GM18867 (cell line): Measurements from ENCODE around the gene IQCE.
"Not testable (repeated sequence)": the region's sequence is repeated elsewhere in the genome, so short reads cannot be mapped to it uniquely, and the experiment has no call there.

Experiments
- ATAC-seq: cut with Tn5 transposase; IDR thresholded peaks from one replicate; pipeline ENCODE4 v1.9.1; 2021; ENCODE audit warnings: mild to moderate bottlenecking, moderate library complexity; ENCODE audit not compliant: unreplicated experiment

Gene IQCE

DNA sequence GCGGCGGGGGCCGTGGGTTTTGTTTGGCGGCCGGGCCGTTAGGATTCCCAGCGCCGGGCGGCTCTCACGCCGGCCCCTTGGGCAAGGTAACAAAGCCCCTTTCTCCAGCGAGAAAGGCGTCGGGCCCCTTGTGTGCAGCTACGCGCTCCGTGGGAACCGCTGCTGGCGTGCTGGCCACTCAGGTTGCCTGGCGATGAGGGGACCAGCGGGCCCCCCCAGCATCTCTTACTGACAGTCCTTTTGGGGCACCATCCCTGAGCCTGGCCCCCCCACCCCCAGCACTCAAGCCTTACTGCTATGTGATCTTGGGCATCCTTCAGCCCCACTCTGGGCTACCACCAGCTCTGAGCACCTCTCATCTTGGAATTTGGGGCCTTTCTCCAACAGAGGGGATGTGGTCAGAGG, 37.4 kb upstream of the IQCE start:
- ATAC-seq, result no peak

DNA sequence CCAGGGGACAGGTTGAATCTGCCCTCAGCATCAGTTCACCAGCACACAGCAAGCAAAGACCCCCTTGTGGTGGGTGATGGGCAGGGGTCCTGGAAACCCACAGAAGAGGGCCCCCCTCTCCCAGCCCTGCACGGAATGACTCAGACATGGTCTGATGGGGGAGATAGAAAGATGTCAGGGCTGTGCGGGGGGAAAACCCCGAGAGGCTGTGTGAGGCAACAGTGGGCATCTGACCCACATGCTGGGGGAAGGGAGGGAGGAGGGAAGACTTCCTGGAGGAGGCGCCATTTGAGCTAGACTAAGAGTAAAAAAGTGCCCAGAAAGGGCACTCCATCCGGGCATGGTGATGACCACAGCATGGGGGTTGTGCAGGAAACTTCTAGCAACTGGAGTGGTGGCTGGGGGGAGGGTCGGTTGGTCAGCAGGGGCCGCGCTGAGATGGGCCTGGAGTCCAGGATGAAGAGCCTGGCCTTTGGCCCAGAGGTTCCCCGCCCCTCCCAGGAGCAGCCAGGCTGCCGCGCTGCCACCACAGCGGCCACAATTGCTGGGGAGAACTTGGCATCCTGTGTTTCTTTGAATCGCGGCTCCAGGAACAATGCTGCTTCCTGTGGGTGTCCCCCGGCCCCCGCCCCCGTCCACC, 36.7 kb upstream of the IQCE start:
- ATAC-seq, result no peak

DNA sequence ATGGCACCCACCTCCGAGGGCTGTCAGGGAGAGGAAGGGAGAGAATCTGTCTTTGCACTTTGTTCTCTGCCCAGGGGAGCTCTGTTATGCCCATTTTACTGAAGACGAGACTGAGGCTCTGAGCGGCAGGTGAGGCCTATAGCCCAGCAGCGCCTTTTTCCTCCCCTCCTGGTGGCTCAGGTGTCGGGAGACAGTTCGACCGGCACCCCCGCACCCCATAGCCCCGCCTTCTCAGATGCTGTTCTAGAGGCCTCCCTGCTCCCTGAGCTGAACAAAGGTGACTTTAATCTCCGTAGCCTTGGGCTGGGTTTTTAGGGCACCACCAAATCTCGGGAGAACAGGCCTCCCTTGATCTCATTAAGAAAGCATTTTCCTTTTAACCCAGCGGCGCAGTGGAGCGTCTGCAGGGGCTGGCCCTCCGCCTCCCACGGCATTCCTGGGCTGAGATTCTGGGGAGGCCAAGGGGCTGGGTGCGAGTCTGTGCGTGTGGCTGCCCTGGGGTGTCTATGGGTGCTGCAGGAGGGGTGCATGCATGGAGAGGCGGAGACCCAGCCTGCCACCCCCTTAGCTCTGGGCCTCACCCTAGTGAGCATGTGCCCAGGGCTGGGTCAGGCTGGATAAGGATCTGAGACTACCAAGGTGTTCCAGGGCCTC, 35.9 kb upstream of the IQCE start:
- ATAC-seq, result no peak

- ATAC-seq, result no peak
Measured at GRCh38 chr7:2523461-2523936, 35.3 kb upstream of the IQCE start.

GRCh38 chr7:2523941-2524807, 34.6 kb upstream of the IQCE start:
- ATAC-seq, result no peak

DNA sequence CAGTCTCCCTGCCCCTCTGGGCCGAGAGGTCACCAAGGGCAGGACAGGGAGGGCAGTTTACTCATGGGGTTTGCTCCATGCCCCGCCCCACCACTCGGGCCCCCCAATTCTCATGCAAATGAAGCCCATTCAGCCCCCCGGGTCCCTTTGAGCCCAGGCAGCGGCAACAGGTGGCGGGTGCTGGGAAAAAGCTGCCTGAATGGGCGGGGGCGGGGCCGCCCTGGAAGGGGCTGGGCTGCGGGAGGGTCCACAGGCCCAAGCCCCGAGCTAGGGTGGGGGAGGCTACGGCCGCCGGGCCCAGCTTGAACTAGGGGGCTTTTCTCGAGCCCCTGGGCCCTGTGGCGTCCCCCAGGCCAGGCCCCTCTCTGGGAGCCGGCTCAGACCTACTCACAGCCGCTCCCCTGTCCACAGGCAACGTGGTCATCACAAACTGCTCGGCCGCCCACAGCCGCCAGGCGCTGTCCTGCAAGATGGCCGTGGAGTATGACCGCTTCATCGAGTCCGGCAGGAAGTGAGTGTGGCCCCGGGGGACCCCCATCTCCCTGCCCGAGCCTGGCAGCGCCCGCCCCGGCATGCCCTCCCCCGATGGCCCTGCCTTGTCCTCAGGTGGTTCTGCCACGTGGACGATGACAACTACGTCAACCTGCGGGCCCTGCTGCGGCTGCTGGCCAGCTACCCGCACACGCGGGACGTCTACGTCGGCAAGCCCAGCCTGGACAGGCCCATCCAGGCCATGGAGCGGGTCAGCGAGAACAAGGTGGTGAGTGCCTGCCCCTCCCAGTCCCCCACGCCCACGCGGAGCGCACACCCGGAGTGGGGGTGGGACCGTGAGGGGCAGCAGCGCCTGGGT, 33.7 kb upstream of the IQCE start:
- no peak for ATAC-seq

DNA sequence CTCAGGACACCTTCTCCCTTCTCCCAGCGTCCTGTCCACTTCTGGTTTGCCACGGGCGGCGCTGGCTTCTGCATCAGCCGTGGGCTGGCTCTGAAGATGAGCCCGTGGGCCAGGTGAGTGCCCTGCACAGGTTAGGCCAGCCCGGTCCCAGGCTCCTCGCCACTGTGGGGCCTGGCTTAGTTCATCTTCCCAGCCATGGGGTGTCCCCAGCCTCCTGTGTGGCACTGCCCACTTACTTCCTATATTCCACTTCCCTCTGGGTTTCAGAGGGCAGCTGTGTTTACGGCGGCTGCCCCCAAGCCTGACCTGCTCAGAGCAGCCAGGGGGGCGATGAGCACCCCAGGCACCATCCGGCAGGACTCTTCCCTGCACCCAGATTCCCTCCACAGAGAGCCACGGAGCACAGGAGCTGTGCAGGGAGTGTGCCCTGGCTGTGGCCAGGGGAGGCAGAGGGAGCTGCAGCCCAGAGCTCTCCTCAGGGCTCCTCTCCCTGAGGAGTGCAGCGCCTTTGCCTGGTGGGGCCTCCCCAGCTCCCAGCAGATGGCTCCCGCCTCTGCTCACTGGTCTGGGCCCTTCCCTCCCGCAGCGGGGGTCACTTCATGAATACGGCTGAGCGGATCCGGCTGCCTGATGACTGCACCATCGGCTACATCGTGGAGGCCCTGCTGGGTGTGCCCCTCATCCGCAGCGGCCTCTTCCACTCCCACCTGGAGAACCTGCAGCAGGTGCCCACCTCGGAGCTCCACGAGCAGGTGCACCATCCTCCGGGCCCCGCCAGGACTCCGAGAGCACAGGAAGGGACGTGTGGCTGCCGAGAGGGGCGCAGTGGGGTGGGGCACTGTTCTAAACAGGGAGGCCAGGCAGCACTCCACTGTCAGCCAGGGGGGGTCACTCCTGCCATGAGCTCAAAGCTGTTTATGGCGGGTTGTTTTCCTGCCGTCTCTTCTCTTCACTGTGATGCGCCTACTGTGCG, 32.8 kb upstream of the IQCE start:
- ATAC-seq, result no peak

DNA sequence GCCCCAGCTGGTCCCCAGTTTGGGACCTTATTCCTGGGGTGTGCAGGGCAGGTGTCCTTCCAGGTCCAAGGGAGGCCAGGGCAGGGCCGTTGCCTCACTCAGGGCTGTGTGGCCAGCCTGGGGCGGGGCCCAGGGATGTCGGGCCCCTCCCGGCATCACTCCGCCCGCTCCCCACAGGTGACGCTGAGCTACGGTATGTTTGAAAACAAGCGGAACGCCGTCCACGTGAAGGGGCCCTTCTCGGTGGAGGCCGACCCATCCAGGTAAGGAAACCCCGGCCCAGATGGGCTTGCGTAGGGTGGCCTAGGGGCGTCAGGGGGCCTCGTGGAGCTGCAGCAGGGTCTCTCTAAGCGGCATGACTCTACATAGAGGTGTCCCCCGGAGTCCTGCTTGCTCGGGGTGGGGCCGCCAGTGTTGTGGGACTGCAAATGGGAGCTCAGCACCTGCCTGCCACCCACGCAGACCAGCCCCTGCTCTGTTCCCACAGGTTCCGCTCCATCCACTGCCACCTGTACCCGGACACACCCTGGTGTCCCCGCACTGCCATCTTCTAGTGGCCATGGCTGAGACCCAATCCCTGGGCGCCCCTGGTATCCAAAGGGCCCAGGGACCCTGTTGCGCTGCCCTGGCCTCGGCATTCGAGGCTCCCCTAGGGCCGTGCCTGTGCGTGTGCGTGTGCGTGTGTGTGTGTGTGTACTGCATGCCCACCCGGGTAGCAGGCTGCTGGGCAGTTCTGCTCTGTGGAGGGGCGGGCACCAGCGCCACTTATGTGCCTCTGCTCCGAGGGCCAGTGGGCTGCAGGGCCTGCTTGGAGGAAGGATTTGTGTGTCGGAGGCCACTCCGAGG, 31.9 kb upstream of the IQCE start:
- ATAC-seq, result no peak

DNA sequence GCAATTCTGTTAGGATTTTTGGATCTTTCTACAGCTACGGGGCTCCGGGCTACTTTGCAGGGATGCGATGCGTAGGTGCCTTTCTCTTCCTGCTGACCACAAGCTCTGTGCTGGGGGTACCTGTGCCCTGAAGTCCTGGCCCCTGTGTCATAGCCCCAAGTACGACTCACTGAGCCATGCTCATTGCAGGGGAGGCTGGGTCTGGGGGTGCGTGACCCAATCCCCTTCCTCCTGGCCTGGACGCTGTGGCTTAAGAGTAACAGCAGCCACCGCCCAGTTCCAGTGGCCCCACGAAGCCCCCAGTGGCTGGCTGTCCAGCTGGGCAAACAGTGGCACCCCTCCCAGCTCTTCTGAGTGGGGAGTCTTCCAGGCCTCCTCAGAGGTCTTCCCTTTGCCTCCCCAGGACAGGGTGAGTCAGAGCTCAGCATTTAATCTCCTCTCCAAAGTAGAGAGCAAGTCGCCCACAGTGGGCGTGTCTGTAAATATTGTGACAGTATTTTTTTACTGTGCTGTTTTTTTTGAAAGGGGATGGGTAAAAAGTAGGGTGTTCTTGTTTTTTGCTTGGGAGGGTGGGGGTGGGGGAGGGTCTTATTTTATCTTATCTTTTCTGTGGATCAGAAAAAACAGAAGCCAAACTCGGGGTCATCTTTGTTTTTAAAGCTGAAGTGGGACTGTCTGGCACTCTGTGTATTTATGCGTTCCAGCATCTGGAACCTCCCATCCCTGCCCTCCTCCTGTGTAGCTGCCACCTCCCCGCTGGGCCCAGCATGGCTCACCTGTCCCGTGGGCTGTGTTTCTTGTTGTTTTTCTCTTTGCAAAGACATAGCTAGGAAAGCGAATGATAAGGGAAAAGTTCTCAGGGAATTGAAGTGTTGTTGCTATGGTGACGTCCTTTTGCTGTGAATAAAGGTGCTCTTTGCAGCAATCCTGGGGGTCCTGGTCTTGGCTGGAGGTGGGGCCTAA, 31.0 kb upstream of the IQCE start:
- ATAC-seq, result no peak

DNA sequence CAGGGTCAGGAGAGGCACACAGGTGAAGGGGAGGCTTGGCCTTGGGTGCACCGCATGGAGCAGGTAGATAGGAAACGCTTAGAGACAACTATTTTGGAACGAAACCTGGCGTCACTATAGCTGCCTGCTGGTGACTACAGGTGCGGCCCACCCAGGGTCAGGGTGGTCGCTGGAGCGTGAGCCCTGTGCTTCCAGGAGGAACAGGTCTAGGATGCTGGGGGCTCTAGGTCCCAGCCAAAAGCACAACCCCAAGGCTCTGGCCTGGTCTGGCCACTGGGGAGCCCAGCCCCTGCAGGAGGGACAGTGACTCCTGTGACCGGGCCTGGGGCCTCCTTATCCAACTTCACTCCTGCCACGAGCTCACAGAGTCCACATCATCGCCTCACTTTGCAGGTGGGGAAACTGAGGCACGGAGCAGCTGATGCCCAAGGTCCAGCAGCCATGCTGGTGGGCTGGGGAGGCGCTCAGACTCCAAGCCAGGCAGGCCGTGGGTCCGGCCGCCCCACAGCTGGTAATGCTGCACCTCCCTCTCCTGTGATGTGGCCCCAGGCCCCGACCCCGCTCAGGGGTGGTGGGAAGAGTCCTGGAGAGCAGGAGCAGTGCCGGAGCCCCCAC, 30.2 kb upstream of the IQCE start:
- ATAC-seq, result no peak

GRCh38 chr7:2529161-2530070, 29.4 kb upstream of the IQCE start:
- ATAC-seq, result no peak

DNA sequence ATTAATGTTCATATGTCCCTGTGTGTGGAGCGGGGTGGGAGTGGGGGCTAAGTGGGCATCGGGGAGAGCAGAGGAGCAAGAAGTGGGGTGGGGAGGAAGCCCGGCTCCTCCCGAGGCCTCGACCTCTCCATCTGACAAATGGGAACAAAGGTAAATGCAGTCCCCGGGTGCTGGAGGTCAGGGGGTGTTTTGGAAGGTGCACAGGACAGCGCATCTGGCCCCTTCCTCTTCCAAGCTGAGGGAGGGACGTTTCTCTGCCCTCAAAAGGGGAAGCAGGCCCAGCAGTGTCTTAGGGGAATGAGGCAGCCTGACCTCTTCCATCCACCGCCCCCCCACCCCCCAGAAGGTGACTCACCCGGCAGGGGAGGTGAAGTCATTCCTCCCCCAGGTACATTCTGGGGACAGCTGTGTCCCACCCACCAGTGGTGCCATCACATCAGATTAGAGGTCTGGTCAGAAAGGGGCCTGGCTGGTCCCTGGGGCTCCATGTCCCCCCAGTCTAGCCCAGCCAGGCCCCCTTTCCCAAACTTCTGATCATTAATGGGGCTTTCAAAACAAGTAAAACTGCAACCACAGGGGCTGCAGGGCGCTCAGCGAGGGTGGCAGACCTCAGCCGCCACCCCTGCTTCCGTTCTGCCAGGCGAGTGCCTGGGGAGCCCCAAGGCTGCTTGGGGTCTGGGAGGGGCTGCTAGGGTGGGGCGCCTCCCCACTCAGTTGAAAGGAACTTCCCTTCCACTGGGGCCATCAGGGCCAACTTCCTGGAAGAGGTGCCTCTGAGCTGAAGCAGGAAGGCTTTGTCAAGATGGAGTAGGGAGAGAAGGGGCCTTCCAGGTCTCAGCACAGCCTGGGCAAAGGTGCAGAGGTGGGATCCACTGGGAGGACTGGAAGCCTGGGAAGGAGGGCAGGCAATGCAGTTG, 28.4 kb upstream of the IQCE start:
- ATAC-seq, result no peak

DNA sequence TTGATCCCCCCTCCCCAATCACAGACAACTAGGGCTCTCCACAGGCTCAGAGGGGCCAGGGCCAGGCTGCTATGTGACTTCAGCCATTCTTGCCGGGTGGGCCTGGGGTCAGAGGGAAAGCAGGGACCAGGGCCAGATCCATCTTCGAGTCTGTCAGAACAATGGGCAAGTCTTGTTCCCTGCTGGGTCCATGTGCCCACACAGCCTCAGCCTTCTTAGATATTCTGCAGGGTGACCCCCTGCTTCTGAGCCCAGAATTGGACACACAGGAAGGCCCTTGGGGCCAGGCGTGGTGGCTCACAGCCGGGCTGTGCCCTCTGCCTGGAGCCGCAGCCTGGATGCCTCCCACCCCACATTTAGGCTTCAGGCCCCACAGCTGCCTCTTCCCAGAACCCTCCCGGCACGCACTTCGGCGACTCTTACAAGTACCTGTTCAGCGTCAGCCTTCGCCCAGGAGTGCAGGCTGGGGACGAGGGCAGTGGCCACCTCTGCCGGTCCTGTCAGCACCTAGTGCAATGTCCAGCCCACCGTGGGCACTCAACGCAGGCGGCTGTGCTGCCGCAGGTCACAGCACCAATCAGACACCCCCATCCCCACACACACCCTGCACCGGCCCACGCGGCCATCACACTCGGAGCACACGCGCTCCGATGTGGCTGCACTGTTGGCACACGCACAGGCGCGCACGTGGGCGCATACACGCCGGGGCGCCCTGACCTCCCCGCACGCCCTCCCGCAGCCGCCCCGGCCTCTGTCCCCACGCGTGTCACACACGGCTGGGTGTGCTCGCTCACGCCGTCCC, 27.6 kb upstream of the IQCE start:
- ATAC-seq, result not testable (repeated sequence)

DNA sequence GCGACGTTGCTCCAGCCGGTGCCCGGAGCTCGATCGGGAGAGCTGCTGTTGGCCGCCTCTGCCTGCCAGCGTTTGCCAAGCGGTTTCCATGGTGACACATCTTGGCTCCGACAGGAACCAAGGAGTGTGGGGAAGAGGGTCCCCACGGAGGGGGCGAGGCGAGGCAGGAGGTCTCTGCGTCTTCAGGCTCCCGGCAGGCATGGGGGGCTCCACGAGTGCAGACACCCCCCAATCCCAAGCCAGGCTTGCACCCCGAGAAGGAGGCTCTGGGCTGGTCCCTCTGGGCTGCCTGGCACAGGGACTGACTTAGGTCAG, 27.0 kb upstream of the IQCE start:
- ATAC-seq, result not testable (repeated sequence)
